ENCODE measurements around the gene IL16. TPM values are rescaled to one million over a fixed set of nuclear protein-coding genes. Genes with fewer than 3 reads are reported as not detected.

IL16 gene
- total RNA-seq, 4 donors from 2014 or later: 8.2 to 19.9 (median 13.7) TPM

DNA sequence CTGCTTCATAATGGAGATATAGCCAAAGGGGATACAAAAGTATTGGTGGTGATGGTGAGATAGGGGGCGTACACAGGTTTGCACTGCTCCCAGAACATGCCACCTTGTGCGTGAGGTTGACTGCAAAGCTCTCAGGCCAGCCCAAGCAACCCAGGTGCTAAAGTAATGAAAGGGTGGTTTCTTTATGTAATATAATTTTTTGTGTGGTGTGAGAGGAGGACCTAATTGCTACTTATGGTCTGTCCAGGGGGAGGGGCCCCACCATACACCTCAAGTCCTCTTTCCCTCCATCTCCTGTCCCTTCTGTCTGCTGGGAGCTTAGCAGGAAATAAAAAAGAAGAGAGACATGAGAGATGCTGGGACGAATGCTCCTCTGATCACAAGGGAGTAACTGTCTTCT is 73.5 kb downstream of the IL16 start:
- TF ChIP-seq POLR2A (IDR thresholded peaks at IDR 0.05): no peak
- TF ChIP-seq EP300 (IDR thresholded peaks at IDR 0.05): no peak
- TF ChIP-seq, protein P1, sequence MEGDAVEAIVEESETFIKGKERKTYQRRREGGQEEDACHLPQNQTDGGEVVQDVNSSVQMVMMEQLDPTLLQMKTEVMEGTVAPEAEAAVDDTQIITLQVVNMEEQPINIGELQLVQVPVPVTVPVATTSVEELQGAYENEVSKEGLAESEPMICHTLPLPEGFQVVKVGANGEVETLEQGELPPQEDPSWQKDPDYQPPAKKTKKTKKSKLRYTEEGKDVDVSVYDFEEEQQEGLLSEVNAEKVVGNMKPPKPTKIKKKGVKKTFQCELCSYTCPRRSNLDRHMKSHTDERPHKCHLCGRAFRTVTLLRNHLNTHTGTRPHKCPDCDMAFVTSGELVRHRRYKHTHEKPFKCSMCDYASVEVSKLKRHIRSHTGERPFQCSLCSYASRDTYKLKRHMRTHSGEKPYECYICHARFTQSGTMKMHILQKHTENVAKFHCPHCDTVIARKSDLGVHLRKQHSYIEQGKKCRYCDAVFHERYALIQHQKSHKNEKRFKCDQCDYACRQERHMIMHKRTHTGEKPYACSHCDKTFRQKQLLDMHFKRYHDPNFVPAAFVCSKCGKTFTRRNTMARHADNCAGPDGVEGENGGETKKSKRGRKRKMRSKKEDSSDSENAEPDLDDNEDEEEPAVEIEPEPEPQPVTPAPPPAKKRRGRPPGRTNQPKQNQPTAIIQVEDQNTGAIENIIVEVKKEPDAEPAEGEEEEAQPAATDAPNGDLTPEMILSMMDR (IDR thresholded peaks at IDR 0.05): no peak
- no peak for TF ChIP-seq POLR2AphosphoS5 (IDR thresholded peaks at IDR 0.05)
- DNase-seq (ENCODE audit: low spot score in 2 of 2): no peak
- H3K36me3 ChIP-seq: no peaks in the 10 kb centered on the region
- peaks cover 18% of the 10 kb centered on the region for H3K4me1 ChIP-seq
- H3K4me3 ChIP-seq: no peak overlapping the region
- no peaks in the 10 kb centered on the region for H3K27me3 ChIP-seq
- 83% methylated on average over 3 of the region's 3 CpGs for WGBS
- H3K27ac ChIP-seq: no peak overlapping the region
- no peaks in the 10 kb centered on the region for H3K9me3 ChIP-seq

DNA sequence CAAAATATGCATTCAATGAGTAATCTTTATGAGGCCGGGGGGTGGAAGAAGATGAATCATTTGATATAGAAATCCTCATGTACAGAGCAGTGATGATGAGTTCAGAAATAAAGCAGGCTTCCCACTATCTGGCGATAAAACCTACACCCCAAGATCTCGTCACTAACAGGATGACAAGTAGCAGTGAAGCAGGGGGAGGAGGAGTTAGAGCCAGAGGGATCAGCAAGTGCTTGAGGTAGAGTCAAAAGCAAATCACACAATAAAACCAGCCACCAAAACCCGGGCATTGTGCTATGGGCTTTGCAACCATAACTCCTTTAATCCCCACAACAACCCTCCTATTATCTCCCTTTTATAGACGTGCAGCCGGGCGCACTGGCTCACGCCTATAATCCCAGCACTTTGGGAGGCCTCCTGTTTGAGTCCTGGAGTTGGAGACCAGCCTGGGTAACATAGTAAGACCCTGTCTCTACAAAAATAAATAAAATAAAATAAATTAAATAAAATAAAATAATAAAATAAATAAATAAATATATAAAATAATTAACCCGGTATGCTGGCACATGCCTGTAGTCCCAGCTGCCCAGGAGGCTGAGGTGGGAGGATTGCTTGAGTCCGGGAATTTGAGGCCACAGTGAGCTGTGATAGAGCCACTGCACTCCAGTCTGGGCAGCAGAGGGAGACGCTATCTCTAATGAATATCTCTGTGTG is 74.3 kb downstream of the IL16 start:
- no peaks in the 10 kb centered on the region for H3K27me3 ChIP-seq
- peaks cover 14% of the 10 kb centered on the region for H3K4me1 ChIP-seq
- H3K9me3 ChIP-seq: no peaks in the 10 kb centered on the region
- no peak overlapping the region for H3K27ac ChIP-seq
- H3K36me3 ChIP-seq: no peaks in the 10 kb centered on the region
- DNase-seq (ENCODE audit: low spot score in 2 of 2): no peak
- WGBS: 91% methylated on average over 11 of the region's 11 CpGs
- no peak overlapping the region for H3K4me3 ChIP-seq
- TF ChIP-seq, protein P1 (IDR thresholded peaks at IDR 0.05): no peak
- TF ChIP-seq POLR2AphosphoS5 (IDR thresholded peaks at IDR 0.05) (no peak), EP300 (IDR thresholded peaks at IDR 0.05) (no peak), POLR2A (IDR thresholded peaks at IDR 0.05) (no peak)

DNA sequence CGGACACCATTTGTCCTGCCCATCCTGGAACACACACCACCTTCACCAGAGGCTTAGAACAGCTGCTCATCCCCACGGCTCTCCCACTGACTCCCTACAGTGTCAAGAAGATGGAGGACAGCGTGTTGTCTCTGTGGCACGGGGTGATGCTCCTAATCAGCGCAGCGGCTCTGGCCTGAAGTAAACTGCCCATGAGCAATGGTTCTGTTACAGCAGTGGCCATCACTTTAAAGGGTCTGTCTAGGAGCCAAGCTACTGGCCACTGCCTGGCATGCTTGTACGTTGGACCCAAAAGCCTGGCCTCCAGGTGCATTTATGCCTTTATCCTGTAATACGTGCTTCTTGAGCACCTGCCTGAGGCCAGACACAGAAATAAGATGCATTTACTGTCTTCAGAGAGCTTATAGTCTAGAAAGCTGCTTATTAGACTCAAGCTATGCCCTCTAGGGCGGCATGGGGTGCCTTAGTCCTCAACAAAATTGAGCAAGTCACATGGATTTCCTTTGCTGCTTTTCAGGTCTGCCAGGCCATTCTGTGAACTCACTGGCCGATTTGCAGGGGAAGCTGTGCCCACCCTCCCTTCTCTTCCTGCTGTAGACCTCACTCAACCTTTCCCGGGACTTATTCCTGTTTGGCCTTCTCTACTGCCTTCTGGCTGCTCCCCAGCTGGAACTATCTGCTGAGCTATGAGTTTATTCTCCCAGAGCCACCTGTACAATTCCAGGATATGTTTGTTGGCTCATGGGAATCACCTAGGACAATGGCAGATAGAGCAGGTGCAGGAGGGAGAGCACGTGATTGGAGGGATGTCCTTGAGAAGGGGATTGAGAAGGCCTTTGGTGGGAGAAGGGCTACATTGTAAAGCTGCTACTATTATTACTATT is 75.3 kb downstream of the IL16 start:
- Histone ChIP-seq H3K36me3 (no peaks in the 10 kb centered on the region), H3K4me3 (no peak overlapping the region), H3K9me3 (no peaks in the 10 kb centered on the region), H3K27ac (no peak overlapping the region), H3K27me3 (no peaks in the 10 kb centered on the region), H3K4me1 (peaks cover 9% of the 10 kb centered on the region)
- 78% methylated on average over 7 of the region's 12 CpGs for WGBS
- no peak for DNase-seq (ENCODE audit: low spot score in 2 of 2)
- TF ChIP-seq, protein P1 (IDR thresholded peaks at IDR 0.05): no peak
- no peak for TF ChIP-seq POLR2A (IDR thresholded peaks at IDR 0.05)
- no peak for TF ChIP-seq POLR2AphosphoS5 (IDR thresholded peaks at IDR 0.05)
- TF ChIP-seq EP300 (IDR thresholded peaks at IDR 0.05): no peak

DNA sequence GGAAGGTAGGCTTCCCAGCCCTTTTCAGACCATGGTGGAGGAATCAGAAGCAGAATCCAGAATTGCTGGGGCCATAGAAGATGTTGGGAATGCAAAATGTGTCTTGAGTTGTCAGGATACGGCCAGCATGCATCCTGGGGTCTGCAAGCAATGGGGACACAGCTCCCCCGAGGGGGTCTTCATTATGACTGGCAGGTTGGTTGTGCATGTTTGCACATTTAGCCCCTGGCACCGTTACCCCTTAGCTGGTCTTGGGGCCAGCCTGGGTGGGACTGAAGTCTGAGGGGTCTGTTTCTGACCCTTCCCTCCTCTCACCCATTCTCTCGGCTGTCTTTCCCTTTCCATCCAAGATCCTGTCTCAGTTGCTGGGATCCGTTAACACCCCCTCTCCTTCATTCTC is 76.5 kb downstream of the IL16 start:
- no peak overlapping the region for H3K4me3 ChIP-seq
- WGBS: 86% methylated on average over 5 of the region's 5 CpGs
- H3K4me1 ChIP-seq: peaks cover 9% of the 10 kb centered on the region
- H3K36me3 ChIP-seq: no peaks in the 10 kb centered on the region
- H3K9me3 ChIP-seq: no peaks in the 10 kb centered on the region
- no peaks in the 10 kb centered on the region for H3K27me3 ChIP-seq
- H3K27ac ChIP-seq: no peak overlapping the region
- no peak for DNase-seq (ENCODE audit: low spot score in 2 of 2)
- TF ChIP-seq, protein P1 (IDR thresholded peaks at IDR 0.05): no peak
- TF ChIP-seq POLR2AphosphoS5 (IDR thresholded peaks at IDR 0.05) (no peak), EP300 (IDR thresholded peaks at IDR 0.05) (no peak), POLR2A (IDR thresholded peaks at IDR 0.05) (no peak)

DNA sequence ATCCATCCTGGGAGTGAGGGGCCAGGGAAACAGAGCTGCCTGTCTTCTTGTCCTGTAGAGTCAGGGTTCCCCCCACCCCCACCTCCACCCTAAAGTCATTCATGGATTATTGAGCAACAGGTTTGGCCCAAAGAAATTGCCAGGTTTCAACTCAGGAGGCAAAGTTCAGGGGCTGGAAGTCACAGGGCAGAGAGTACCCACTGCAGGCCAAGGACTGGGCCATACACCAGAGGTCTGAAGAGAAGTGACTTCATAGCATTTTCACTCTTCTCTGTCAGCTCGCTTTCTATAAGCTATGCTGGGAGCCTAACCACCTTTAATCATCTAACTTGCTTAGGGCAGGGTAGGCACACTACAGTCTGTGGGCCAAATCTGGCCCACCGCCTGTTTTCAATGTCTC is 77.2 kb downstream of the IL16 start:
- 83% methylated on average over 2 of the region's 2 CpGs for WGBS
- Histone ChIP-seq H3K36me3 (no peaks in the 10 kb centered on the region), H3K4me1 (peaks cover 9% of the 10 kb centered on the region), H3K9me3 (no peaks in the 10 kb centered on the region), H3K4me3 (no peak overlapping the region), H3K27ac (no peak overlapping the region), H3K27me3 (no peaks in the 10 kb centered on the region)
- no peak for TF ChIP-seq EP300 (IDR thresholded peaks at IDR 0.05)
- TF ChIP-seq POLR2AphosphoS5 (IDR thresholded peaks at IDR 0.05): no peak
- TF ChIP-seq, protein P1 (IDR thresholded peaks at IDR 0.05): no peak
- no peak for TF ChIP-seq POLR2A (IDR thresholded peaks at IDR 0.05)
- DNase-seq (ENCODE audit: low spot score in 2 of 2): no peak
